Progenitor cell of endocrine pancreas (in vitro differentiated cells): Measurements from ENCODE around the gene CLDND1. TPM values are rescaled to one million over a fixed set of nuclear protein-coding genes. Genes with fewer than 3 reads are reported as not detected.

ENCODE experiments used
- DNase-seq: peaks from one replicate; pipeline ENCODE4 v3.0.0; 2021; ENCODE audit warnings: low spot score; ENCODE audit not compliant: unreplicated experiment
- H3K27ac Mint-ChIP-seq: 2 replicates; pipeline ENCODE4 v1.8.0; 2021; ENCODE audit warnings: mild to moderate bottlenecking, moderate library complexity, mixed read lengths
- H3K27me3 Mint-ChIP-seq: 2 replicates; pipeline ENCODE4 v1.8.0; 2021; ENCODE audit warnings: mixed read lengths
- H3K36me3 Mint-ChIP-seq: 2 replicates; pipeline ENCODE4 v1.8.0; 2022; ENCODE audit warnings: mixed read lengths; ENCODE audit not compliant: insufficient read depth
- H3K4me1 Mint-ChIP-seq: 2 replicates; pipeline ENCODE4 v1.8.0; 2021; ENCODE audit warnings: low read depth, mixed read lengths
- H3K4me3 Mint-ChIP-seq: 2 replicates; pipeline ENCODE4 v1.8.0; 2021; ENCODE audit warnings: low read depth, mild to moderate bottlenecking, moderate library complexity, mixed read lengths
- H3K9me3 Mint-ChIP-seq: 2 replicates; pipeline ENCODE4 v1.8.0; 2021; ENCODE audit warnings: low read depth, mixed read lengths
- CTCF ChIP-seq: fragments of 200-600 bp; sonication (generic); IDR thresholded peaks from one replicate; pipeline ENCODE4 v1.5.0; 2021; ENCODE audit warnings: antibody characterized with exemption, mild to moderate bottlenecking; ENCODE audit not compliant: unreplicated experiment
- total RNA-seq: library from RNA; stranded (reverse); gene quantifications from 2 replicates; pipeline ENCODE4 v1.2.1, GENCODE V29; 2021

Gene CLDND1
- total RNA-seq, 1 donor from 2014 or later, result 101 TPM

GRCh38 chr3:98521897-98522543, 682 bp downstream of the CLDND1 start:
- peak overlapping the region; percentile 84 for H3K4me3 Mint-ChIP-seq
- H3K27ac Mint-ChIP-seq, result peak overlapping the region; percentile 95
- H3K27me3 Mint-ChIP-seq, result no peaks in the 10 kb centered on the region
- H3K9me3 Mint-ChIP-seq, result no peaks in the 10 kb centered on the region
- H3K36me3 Mint-ChIP-seq, result peaks cover 18% of the 10 kb centered on the region
- DNase-seq, result no peak
- no peak for TF ChIP-seq CTCF
- peaks cover 23% of the 10 kb centered on the region for H3K4me1 Mint-ChIP-seq

- Mint-ChIP-seq H3K27ac (peak overlapping the region; percentile 54), H3K4me1 (peaks cover 35% of the 10 kb centered on the region), H3K36me3 (peaks cover 18% of the 10 kb centered on the region), H3K9me3 (no peaks in the 10 kb centered on the region), H3K27me3 (no peaks in the 10 kb centered on the region), H3K4me3 (no peak overlapping the region)
- TF ChIP-seq CTCF, result no peak
- DNase-seq, result no peak
Measured at GRCh38 chr3:98519351-98519750, 3.4 kb downstream of the CLDND1 start.

GRCh38 chr3:98518816-98519215, 3.9 kb downstream of the CLDND1 start:
- Mint-ChIP-seq H3K27me3 (no peaks in the 10 kb centered on the region), H3K27ac (no peak overlapping the region), H3K9me3 (no peaks in the 10 kb centered on the region), H3K4me3 (no peak overlapping the region), H3K36me3 (peaks cover 18% of the 10 kb centered on the region), H3K4me1 (peaks cover 35% of the 10 kb centered on the region)
- no peak for DNase-seq
- TF ChIP-seq CTCF, result no peak

GRCh38 chr3:98514948-98515347, 7.8 kb downstream of the CLDND1 start:
- H3K4me3 Mint-ChIP-seq, result no peak overlapping the region
- H3K27me3 Mint-ChIP-seq, result no peaks in the 10 kb centered on the region
- no peak for TF ChIP-seq CTCF
- H3K36me3 Mint-ChIP-seq, result peaks cover 13% of the 10 kb centered on the region
- DNase-seq, result no peak
- no peak overlapping the region for H3K27ac Mint-ChIP-seq
- H3K9me3 Mint-ChIP-seq, result no peaks in the 10 kb centered on the region
- peaks cover 20% of the 10 kb centered on the region for H3K4me1 Mint-ChIP-seq

- Mint-ChIP-seq H3K9me3 (no peaks in the 10 kb centered on the region), H3K4me3 (no peak overlapping the region), H3K27ac (no peak overlapping the region), H3K4me1 (peaks cover 13% of the 10 kb centered on the region), H3K27me3 (no peaks in the 10 kb centered on the region), H3K36me3 (peaks cover 5% of the 10 kb centered on the region)
- TF ChIP-seq CTCF, result no peak
- no peak for DNase-seq
Measured at GRCh38 chr3:98513736-98514135, 9.0 kb downstream of the CLDND1 start.
